SK-N-SH (cell line): ENCODE data around the gene ATF6.

ENCODE experiments used
- ELF1 ChIP-seq: IDR thresholded peaks from 2 replicates; pipeline ENCODE4 v1.4.0; 2012
- EP300 ChIP-seq, 2 experiments: IDR thresholded peaks; 2 replicates each; pipeline versions ENCODE4 v1.4.0 to v1.6.1; 2012; ENCODE audit warnings: borderline replicate concordance in 1 of 2, low read depth in 1 of 2, low read length in 1 of 2
- FOXJ3 ChIP-seq: sonication (generic); formaldehyde crosslinking; IDR thresholded peaks from 2 replicates; pipeline ENCODE4 v1.5.1; 2020; ENCODE audit warnings: mild to moderate bottlenecking, missing genetic modification reagents
- MXI1 ChIP-seq: IDR thresholded peaks from 2 replicates; pipeline ENCODE4 v1.6.1; 2012; ENCODE audit warnings: mild to moderate bottlenecking, low read depth, low read length, improper control_type of control experiment
- NFIC ChIP-seq: IDR thresholded peaks from 2 replicates; pipeline ENCODE4 v1.4.0; 2012; ENCODE audit warnings: borderline replicate concordance
- POLR2AphosphoS5 ChIP-seq: IDR thresholded peaks from 2 replicates; pipeline ENCODE4 v1.6.1; 2012; ENCODE audit warnings: low read depth, low read length
- RAD21 ChIP-seq: IDR thresholded peaks from 2 replicates; pipeline ENCODE4 v1.6.1; 2012; ENCODE audit warnings: mild to moderate bottlenecking, low read length
- SMC3 ChIP-seq: IDR thresholded peaks from 2 replicates; pipeline ENCODE4 v1.6.1; 2012; ENCODE audit warnings: low read depth, low read length, improper control_type of control experiment
- TF ChIP-seq, protein P1 (sequence below): fragments of 200-600 bp; sonication (generic); IDR thresholded peaks from 2 replicates; pipeline ENCODE4 v1.6.1; 2017; ENCODE audit warnings: antibody characterized with exemption, mild to moderate bottlenecking, moderate library complexity
- TF ChIP-seq, protein P2 (sequence below): IDR thresholded peaks from 2 replicates; pipeline ENCODE4 v1.4.0; 2012; ENCODE audit warnings: low read depth
- TF ChIP-seq, protein P3 (sequence below): IDR thresholded peaks from 2 replicates; pipeline ENCODE4 v1.4.0; 2012; ENCODE audit warnings: low read depth, borderline replicate concordance

DNA sequence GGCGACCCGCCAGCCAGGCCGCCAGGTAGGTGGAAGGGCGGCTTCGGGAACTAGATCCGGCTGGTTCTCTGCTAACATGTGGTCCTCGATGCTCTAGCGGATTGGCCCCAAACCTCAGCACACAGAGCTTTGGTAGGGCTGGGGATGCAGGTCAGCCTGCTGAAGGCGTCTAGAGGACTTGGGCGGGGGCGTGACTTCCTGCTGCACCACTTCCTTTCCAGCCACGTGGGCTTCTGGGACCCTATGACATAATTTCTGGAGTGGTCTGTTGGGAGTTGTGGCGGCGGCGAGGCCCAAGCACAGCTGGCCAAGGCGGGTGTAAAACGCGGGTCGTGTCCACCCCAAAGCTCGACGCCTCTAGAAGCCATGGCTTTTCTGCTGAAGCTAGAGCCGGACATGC lies 124.5 kb downstream of the ATF6 start:
- TF ChIP-seq, protein P1, sequence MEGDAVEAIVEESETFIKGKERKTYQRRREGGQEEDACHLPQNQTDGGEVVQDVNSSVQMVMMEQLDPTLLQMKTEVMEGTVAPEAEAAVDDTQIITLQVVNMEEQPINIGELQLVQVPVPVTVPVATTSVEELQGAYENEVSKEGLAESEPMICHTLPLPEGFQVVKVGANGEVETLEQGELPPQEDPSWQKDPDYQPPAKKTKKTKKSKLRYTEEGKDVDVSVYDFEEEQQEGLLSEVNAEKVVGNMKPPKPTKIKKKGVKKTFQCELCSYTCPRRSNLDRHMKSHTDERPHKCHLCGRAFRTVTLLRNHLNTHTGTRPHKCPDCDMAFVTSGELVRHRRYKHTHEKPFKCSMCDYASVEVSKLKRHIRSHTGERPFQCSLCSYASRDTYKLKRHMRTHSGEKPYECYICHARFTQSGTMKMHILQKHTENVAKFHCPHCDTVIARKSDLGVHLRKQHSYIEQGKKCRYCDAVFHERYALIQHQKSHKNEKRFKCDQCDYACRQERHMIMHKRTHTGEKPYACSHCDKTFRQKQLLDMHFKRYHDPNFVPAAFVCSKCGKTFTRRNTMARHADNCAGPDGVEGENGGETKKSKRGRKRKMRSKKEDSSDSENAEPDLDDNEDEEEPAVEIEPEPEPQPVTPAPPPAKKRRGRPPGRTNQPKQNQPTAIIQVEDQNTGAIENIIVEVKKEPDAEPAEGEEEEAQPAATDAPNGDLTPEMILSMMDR, result no peak
- TF ChIP-seq EP300 (IDR thresholded peaks at IDR 0.05; ENCODE audit: borderline replicate concordance in 1 of 2, low read depth in 1 of 2, low read length in 1 of 2) (no peak), MXI1 (no peak), POLR2AphosphoS5 (no peak), ELF1 (no peak), RAD21 (no peak), SMC3 (no peak), NFIC (no peak), FOXJ3 (CRISPR knock-in tag) (no peak)
- TF ChIP-seq, protein P2, sequence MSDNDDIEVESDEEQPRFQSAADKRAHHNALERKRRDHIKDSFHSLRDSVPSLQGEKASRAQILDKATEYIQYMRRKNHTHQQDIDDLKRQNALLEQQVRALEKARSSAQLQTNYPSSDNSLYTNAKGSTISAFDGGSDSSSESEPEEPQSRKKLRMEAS, result no peak
- TF ChIP-seq, protein P3, sequence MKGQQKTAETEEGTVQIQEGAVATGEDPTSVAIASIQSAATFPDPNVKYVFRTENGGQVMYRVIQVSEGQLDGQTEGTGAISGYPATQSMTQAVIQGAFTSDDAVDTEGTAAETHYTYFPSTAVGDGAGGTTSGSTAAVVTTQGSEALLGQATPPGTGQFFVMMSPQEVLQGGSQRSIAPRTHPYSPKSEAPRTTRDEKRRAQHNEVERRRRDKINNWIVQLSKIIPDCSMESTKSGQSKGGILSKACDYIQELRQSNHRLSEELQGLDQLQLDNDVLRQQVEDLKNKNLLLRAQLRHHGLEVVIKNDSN, result no peak
